Measurements from ENCODE around the gene ABLIM3. TPM values are rescaled to one million over a fixed set of nuclear protein-coding genes. Genes with fewer than 3 reads are reported as not detected.

Gene ABLIM3
- total and polyA plus RNA-seq, 10 of the 15 experiments (the other 5 are each of a cell fraction or from before 2014, with no cell fraction given): 0.03 TPM; not detected in 9

DNA sequence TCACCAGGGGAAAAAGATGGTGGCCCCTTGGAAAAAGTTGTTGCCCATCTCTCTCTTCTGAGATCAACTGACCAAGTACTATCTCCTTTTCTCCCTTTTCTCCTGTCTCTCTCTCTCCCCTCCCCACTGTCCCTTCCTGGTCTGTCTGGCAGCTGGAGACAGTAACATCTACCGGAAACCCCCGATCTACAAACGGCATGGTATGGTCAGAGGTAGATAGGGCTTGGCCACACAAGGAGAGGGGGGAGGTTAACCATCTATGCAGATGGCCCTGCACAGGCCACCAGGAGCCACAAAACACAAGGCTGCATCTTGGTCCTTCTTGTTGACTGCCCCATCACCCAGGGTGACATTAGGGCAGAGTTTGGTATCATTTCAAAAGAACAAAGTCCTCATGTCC is 101.0 kb downstream of the ABLIM3 start:
- Histone ChIP-seq H3K4me2 (ENCODE audit: control insufficient read depth, insufficient read depth) (no peak overlapping the region), H3K9ac (ENCODE audit: control insufficient read depth, insufficient read depth, low read length) (no peak overlapping the region), H3K4me3 (no peak overlapping the region), H3K9me3 (replicated peaks; ENCODE audit: control insufficient read depth, insufficient read depth, low read length) (no peaks in the 10 kb centered on the region), H4K20me1 (ENCODE audit: control insufficient read depth, insufficient read depth) (no peaks in the 10 kb centered on the region), H3K4me1 (ENCODE audit: control insufficient read depth, insufficient read depth, low read length) (no peaks in the 10 kb centered on the region), H3K79me2 (ENCODE audit: control insufficient read depth, insufficient read depth, low read length) (no peaks in the 10 kb centered on the region), H3K27me3 (replicated peaks in 1 of 2; ENCODE audit: control insufficient read depth in 2 of 2, insufficient read depth in 2 of 2, low read length in 1 of 2) (no peaks in the 10 kb centered on the region), H3K27ac (ENCODE audit: control insufficient read depth, insufficient read depth) (no peak overlapping the region), H2AFZ (ENCODE audit: control insufficient read depth, low read depth, low read length) (no peak overlapping the region), H3K36me3 (ENCODE audit: control insufficient read depth in 2 of 2, insufficient read depth in 2 of 2, low read length in 1 of 2) (no peaks in the 10 kb centered on the region)
- SMC1A ChIA-PET (ENCODE audit: uncharacterized antibody, unreplicated experiment): no interaction called here
- no TSS peak for BruUV-seq (replicated peaks)
- POLR2A ChIA-PET: no interaction called here
- ATAC-seq (no peak), FAIRE-seq (no peak), DNase-seq (ENCODE audit: low read depth, low spot score) (no peak)
- intact Hi-C loops (cut with micrococcal nuclease; ENCODE audit: unreplicated experiment) (no loop called here), in situ Hi-C loops (cut with MboI) (no loop called here)
- RAD21 ChIA-PET (ENCODE audit: unreplicated experiment): no interaction called here
- WGBS (ENCODE audit: insufficient coverage, insufficient replicate concordance, low lambda C conversion rate, missing lambda C conversion rate): 48% methylated on average over 3 of the region's 3 CpGs
- CTCF ChIA-PET: no interaction called here
- TF ChIP-seq GATAD2B (conservative IDR thresholded peaks at IDR 0.05; ENCODE audit: low read depth): no peak
- no peak for TF ChIP-seq MTA2 (IDR thresholded peaks at IDR 0.05; ENCODE audit: low read depth)
- TF ChIP-seq, protein P1, sequence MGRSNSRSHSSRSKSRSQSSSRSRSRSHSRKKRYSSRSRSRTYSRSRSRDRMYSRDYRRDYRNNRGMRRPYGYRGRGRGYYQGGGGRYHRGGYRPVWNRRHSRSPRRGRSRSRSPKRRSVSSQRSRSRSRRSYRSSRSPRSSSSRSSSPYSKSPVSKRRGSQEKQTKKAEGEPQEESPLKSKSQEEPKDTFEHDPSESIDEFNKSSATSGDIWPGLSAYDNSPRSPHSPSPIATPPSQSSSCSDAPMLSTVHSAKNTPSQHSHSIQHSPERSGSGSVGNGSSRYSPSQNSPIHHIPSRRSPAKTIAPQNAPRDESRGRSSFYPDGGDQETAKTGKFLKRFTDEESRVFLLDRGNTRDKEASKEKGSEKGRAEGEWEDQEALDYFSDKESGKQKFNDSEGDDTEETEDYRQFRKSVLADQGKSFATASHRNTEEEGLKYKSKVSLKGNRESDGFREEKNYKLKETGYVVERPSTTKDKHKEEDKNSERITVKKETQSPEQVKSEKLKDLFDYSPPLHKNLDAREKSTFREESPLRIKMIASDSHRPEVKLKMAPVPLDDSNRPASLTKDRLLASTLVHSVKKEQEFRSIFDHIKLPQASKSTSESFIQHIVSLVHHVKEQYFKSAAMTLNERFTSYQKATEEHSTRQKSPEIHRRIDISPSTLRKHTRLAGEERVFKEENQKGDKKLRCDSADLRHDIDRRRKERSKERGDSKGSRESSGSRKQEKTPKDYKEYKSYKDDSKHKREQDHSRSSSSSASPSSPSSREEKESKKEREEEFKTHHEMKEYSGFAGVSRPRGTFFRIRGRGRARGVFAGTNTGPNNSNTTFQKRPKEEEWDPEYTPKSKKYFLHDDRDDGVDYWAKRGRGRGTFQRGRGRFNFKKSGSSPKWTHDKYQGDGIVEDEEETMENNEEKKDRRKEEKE (IDR thresholded peaks at IDR 0.05): no peak
- no peak for TF ChIP-seq KDM1A (IDR thresholded peaks at IDR 0.05; ENCODE audit: borderline replicate concordance)
- no peak for TF ChIP-seq MYC (IDR thresholded peaks at IDR 0.05; ENCODE audit: insufficient read depth, insufficient read length, insufficient replicate concordance, low read length, severe bottlenecking)
- no peak for TF ChIP-seq BRCA1 (IDR thresholded peaks at IDR 0.05; ENCODE audit: low read depth, low read length)
- TF ChIP-seq, protein P2, sequence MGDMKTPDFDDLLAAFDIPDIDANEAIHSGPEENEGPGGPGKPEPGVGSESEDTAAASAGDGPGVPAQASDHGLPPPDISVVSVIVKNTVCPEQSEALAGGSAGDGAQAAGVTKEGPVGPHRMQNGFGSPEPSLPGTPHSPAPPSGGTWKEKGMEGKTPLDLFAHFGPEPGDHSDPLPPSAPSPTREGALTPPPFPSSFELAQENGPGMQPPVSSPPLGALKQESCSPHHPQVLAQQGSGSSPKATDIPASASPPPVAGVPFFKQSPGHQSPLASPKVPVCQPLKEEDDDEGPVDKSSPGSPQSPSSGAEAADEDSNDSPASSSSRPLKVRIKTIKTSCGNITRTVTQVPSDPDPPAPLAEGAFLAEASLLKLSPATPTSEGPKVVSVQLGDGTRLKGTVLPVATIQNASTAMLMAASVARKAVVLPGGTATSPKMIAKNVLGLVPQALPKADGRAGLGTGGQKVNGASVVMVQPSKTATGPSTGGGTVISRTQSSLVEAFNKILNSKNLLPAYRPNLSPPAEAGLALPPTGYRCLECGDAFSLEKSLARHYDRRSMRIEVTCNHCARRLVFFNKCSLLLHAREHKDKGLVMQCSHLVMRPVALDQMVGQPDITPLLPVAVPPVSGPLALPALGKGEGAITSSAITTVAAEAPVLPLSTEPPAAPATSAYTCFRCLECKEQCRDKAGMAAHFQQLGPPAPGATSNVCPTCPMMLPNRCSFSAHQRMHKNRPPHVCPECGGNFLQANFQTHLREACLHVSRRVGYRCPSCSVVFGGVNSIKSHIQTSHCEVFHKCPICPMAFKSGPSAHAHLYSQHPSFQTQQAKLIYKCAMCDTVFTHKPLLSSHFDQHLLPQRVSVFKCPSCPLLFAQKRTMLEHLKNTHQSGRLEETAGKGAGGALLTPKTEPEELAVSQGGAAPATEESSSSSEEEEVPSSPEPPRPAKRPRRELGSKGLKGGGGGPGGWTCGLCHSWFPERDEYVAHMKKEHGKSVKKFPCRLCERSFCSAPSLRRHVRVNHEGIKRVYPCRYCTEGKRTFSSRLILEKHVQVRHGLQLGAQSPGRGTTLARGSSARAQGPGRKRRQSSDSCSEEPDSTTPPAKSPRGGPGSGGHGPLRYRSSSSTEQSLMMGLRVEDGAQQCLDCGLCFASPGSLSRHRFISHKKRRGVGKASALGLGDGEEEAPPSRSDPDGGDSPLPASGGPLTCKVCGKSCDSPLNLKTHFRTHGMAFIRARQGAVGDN (IDR thresholded peaks at IDR 0.05): no peak
- TF ChIP-seq, protein P3, sequence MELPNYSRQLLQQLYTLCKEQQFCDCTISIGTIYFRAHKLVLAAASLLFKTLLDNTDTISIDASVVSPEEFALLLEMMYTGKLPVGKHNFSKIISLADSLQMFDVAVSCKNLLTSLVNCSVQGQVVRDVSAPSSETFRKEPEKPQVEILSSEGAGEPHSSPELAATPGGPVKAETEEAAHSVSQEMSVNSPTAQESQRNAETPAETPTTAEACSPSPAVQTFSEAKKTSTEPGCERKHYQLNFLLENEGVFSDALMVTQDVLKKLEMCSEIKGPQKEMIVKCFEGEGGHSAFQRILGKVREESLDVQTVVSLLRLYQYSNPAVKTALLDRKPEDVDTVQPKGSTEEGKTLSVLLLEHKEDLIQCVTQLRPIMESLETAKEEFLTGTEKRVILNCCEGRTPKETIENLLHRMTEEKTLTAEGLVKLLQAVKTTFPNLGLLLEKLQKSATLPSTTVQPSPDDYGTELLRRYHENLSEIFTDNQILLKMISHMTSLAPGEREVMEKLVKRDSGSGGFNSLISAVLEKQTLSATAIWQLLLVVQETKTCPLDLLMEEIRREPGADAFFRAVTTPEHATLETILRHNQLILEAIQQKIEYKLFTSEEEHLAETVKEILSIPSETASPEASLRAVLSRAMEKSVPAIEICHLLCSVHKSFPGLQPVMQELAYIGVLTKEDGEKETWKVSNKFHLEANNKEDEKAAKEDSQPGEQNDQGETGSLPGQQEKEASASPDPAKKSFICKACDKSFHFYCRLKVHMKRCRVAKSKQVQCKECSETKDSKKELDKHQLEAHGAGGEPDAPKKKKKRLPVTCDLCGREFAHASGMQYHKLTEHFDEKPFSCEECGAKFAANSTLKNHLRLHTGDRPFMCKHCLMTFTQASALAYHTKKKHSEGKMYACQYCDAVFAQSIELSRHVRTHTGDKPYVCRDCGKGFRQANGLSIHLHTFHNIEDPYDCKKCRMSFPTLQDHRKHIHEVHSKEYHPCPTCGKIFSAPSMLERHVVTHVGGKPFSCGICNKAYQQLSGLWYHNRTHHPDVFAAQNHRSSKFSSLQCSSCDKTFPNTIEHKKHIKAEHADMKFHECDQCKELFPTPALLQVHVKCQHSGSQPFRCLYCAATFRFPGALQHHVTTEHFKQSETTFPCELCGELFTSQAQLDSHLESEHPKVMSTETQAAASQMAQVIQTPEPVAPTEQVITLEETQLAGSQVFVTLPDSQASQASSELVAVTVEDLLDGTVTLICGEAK (IDR thresholded peaks at IDR 0.05; ENCODE audit: borderline replicate concordance): no peak
- TF ChIP-seq CBFB (IDR thresholded peaks at IDR 0.05; ENCODE audit: low read depth): no peak
- TF ChIP-seq JUND (IDR thresholded peaks at IDR 0.05; ENCODE audit: low read depth, low read length): no peak
- no peak for TF ChIP-seq EZH2 (IDR thresholded peaks at IDR 0.05; ENCODE audit: borderline replicate concordance, control insufficient read depth, low read depth, low read length)
- TF ChIP-seq RCOR1 (conservative IDR thresholded peaks at IDR 0.05; ENCODE audit: low read depth, low read length): no peak
- TF ChIP-seq PAX8 (IDR thresholded peaks at IDR 0.05): no peak
